ENCODE measurements around the gene SALL4.

The SALL4 gene

DNA sequence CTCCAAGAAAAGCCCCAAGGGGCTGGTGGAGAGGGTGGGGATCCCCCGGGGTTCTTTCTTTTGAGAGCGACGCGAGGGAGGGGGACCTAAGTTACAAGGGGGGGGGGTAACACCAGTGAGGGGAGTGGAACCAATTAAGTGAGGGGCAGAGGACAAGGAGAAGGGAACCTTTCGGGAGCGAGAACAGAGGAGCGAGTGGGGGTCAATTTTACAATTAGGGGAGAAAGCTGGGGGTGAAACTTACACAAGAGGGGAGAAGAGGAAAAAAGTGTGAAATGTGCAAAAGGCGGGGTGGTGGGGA lies 548 bp downstream of the SALL4 start:
- Histone ChIP-seq H3K9ac (ENCODE audit: low read length in 2 of 2) (no peak overlapping the region), H3K4me1 (ENCODE audit: control insufficient read depth, insufficient read depth, low read length) (peaks cover 16% of the 10 kb centered on the region), H3K27ac (ENCODE audit: low read length) (no peak overlapping the region), H3K36me3 (ENCODE audit: control insufficient read depth in 2 of 2, insufficient read depth in 2 of 2, low read length in 2 of 2) (no peaks in the 10 kb centered on the region), H3K27me3 (ENCODE audit: control insufficient read depth in 1 of 2, insufficient read depth in 2 of 2, low read length in 2 of 2) (peaks cover 25 to 45% of the 10 kb centered on the region in 2 donors), H3K9me3 (ENCODE audit: control insufficient read depth in 2 of 2, low read length in 2 of 2) (no peaks in the 10 kb centered on the region), H3K4me3 (ENCODE audit: low read length in 2 of 2) (no peak overlapping the region)

DNA sequence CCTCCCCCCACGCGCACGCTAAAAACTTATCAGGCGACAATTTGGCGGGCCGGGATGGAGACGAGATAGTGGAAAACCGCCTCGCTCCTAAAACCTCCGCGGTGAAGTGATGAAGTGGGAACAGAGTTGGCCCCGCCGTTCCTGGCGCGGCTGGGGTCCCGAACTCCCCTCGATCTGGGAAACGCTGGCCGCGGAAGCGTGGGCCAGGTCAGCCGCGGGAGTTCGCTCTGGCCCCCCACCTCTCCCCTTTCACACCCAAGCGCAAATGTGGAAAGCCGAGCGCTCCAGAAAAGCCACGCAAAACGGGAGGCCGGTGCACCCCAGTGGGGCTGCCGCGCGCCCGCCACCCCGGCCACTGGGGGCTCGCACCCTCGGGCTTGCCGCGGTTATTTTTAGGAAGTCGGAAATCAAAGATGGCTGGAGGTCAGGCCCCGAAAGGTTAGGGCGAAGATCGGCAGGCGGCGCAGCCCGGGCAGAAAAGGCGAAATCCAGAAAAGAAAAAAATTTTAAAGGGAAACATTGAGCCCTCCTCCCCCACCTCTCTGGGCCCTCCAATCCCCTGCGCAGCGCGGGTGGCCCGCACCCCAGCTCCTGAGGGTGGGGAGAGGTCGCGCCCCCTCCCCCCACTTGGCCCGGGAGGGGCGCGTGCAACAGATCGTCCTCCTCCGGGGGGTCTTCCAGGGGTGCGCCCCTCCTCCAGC lies 1.0 kb downstream of the SALL4 start:
- no peak overlapping the region for H3K9ac ChIP-seq (ENCODE audit: low read length in 2 of 2)
- H3K27ac ChIP-seq (ENCODE audit: low read length): no peak overlapping the region
- H3K27me3 ChIP-seq (ENCODE audit: control insufficient read depth in 1 of 2, insufficient read depth in 2 of 2, low read length in 2 of 2): peaks cover 25 to 45% of the 10 kb centered on the region in 2 donors
- peaks cover 16% of the 10 kb centered on the region for H3K4me1 ChIP-seq (ENCODE audit: control insufficient read depth, insufficient read depth, low read length)
- no peaks in the 10 kb centered on the region for H3K9me3 ChIP-seq (ENCODE audit: control insufficient read depth in 2 of 2, low read length in 2 of 2)
- peak overlapping the region; percentile 58 to 59 for H3K4me3 ChIP-seq (ENCODE audit: low read length in 2 of 2)
- H3K36me3 ChIP-seq (ENCODE audit: control insufficient read depth in 2 of 2, insufficient read depth in 2 of 2, low read length in 2 of 2): no peaks in the 10 kb centered on the region

DNA sequence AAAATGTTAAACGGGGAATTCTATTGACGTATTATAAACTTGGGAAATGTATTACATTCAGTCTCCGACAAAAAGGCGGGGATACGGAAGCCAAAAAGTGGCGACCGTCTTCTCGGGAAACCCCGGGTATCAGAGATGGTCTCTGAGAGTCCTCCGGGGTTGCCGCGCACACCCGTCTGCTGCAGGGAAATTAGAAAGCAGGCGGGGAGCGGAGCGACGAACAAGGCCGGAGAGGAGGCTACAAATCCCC lies 1.5 kb downstream of the SALL4 start:
- Histone ChIP-seq H3K4me3 (ENCODE audit: low read length in 2 of 2) (peak overlapping the region; percentile 58 to 59), H3K27ac (ENCODE audit: low read length) (no peak overlapping the region), H3K9me3 (ENCODE audit: control insufficient read depth in 2 of 2, low read length in 2 of 2) (no peaks in the 10 kb centered on the region), H3K4me1 (ENCODE audit: control insufficient read depth, insufficient read depth, low read length) (peaks cover 16% of the 10 kb centered on the region), H3K27me3 (ENCODE audit: control insufficient read depth in 1 of 2, insufficient read depth in 2 of 2, low read length in 2 of 2) (peaks cover 25 to 45% of the 10 kb centered on the region in 2 donors), H3K9ac (ENCODE audit: low read length in 2 of 2) (no peak overlapping the region), H3K36me3 (ENCODE audit: control insufficient read depth in 2 of 2, insufficient read depth in 2 of 2, low read length in 2 of 2) (no peaks in the 10 kb centered on the region)

DNA sequence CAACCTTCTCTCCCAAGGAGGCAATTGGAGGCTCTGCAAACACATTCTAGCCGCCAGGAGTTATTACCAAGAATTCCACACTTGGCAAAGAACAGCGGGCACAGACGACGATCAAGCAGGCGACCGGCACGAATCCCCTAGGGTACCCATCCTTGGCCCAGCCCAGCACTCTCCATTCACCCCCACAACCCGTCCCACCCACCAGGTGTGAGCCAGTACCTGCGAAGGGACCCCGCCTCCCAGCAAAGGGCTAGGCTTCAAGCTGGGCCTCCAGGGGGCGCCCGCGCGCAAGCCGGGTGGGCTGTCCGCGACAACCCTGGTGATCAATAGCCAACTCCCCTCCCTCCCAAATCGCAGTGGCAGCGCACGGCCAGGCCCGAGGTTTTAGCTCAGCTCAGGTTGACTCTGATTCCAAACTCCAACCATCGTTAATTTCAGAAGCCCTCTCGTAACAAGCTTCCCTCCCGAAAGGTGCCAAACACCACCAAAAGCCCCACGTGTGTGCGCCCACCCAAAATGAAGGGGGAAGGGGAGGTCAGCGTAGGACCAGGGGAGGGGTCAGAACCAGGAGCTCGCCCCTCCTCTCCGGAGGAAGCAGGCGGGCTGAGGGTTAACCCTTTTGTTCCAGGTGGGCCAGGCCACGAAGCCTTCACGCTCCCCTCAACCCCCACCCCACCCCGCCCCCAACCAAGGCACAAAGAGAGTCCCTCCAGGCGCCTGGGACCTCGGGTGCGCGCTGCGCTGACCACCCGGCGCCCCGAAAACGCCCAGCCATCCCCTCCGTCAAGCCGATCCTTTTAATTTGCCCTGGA lies 2.1 kb downstream of the SALL4 start:
- H3K4me3 ChIP-seq (ENCODE audit: low read length in 2 of 2): peak overlapping the region; percentile 58 to 59
- no peaks in the 10 kb centered on the region for H3K9me3 ChIP-seq (ENCODE audit: control insufficient read depth in 2 of 2, low read length in 2 of 2)
- peaks cover 25 to 45% of the 10 kb centered on the region in 2 donors for H3K27me3 ChIP-seq (ENCODE audit: control insufficient read depth in 1 of 2, insufficient read depth in 2 of 2, low read length in 2 of 2)
- no peak overlapping the region for H3K9ac ChIP-seq (ENCODE audit: low read length in 2 of 2)
- H3K4me1 ChIP-seq (ENCODE audit: control insufficient read depth, insufficient read depth, low read length): peaks cover 16% of the 10 kb centered on the region
- H3K27ac ChIP-seq (ENCODE audit: low read length): no peak overlapping the region
- no peaks in the 10 kb centered on the region for H3K36me3 ChIP-seq (ENCODE audit: control insufficient read depth in 2 of 2, insufficient read depth in 2 of 2, low read length in 2 of 2)

DNA sequence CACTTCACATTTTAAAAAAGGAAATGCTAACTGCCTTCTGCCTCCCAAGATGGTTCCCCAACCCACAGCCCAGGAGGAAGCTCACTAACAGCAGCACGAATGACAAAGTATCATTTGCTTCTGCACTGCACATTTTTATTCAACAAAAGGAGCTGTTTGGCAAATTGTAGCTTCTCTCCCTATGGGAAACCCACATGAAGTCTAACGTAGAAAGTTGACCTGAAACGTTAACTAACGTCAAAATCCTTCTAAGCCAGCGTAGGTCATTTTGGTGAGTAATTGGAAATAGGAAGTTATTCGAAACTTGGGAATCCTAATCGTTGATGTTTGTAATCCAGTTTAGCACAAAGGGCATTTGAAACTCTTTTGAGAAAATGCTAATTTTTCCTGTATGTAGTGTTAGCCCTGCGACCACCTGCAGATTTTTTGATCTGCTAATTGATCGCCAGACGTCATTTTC lies 2.9 kb downstream of the SALL4 start:
- H3K9ac ChIP-seq (ENCODE audit: low read length in 2 of 2): no peak overlapping the region
- no peaks in the 10 kb centered on the region for H3K9me3 ChIP-seq (ENCODE audit: control insufficient read depth in 2 of 2, low read length in 2 of 2)
- no peak overlapping the region for H3K27ac ChIP-seq (ENCODE audit: low read length)
- H3K36me3 ChIP-seq (ENCODE audit: control insufficient read depth in 2 of 2, insufficient read depth in 2 of 2, low read length in 2 of 2): no peaks in the 10 kb centered on the region
- H3K27me3 ChIP-seq (ENCODE audit: control insufficient read depth in 1 of 2, insufficient read depth in 2 of 2, low read length in 2 of 2): peaks cover 25 to 45% of the 10 kb centered on the region in 2 donors
- peak overlapping the region in 1 of 2 donors; percentile 47 for H3K4me3 ChIP-seq (ENCODE audit: low read length in 2 of 2)
- peaks cover 16% of the 10 kb centered on the region for H3K4me1 ChIP-seq (ENCODE audit: control insufficient read depth, insufficient read depth, low read length)

DNA sequence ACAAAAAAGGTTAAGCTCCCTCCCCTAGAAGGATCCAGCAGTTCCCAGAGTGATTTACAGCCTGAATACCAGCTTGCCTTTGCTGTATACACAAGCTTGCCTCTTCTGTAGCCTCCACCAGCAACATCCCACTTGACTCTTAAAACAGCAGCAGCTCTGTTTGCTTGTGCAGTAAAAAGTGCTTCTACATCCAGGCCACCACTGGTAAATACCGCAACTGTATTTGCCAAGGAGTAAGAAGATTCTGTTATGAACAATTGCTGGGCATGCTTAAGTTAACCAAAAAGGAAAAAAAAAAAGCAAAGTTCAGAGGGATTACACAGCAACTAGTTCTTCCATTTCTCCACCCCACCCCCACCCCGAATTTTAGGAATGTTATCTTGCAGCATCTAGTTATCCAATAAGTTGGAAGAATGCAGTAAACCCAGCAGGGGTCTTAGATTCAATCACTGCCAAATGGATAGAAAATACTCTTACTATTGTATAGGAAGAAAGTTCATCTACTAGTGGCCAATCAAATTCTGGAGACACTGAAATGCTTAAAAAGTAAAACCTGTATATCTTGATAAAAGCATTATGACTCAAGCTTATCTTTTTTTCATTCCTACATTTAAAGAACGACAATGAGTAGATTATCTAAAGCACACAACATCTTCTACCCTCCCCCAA lies 4.8 kb downstream of the SALL4 start:
- Histone ChIP-seq H3K27ac (ENCODE audit: low read length) (no peak overlapping the region), H3K9me3 (ENCODE audit: control insufficient read depth in 2 of 2, low read length in 2 of 2) (no peaks in the 10 kb centered on the region), H3K4me1 (ENCODE audit: control insufficient read depth, insufficient read depth, low read length) (peaks cover 16% of the 10 kb centered on the region), H3K36me3 (ENCODE audit: control insufficient read depth in 2 of 2, insufficient read depth in 2 of 2, low read length in 2 of 2) (no peaks in the 10 kb centered on the region), H3K4me3 (ENCODE audit: low read length in 2 of 2) (no peak overlapping the region), H3K9ac (ENCODE audit: low read length in 2 of 2) (no peak overlapping the region), H3K27me3 (ENCODE audit: control insufficient read depth in 1 of 2, insufficient read depth in 2 of 2, low read length in 2 of 2) (peaks cover 26 to 44% of the 10 kb centered on the region in 2 donors)

DNA sequence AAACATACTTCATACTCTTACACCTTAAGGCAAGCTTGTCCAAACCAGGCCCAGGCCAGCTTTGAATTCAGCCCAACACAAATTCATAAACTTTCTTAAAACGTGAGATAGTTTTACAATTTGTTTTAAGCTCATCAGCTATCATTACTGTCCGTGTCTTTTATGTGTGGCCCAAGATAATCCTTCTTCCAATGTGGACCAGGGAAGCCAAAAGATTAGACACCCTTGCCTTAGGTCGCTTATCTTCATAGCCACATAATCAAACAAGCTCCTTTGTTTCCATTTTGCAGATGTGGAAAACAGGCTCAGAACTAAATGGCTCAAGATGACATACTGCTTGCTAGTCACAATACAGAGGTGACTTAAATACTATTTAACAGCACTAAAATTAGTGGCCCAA lies 6.0 kb downstream of the SALL4 start:
- H3K4me1 ChIP-seq (ENCODE audit: control insufficient read depth, insufficient read depth, low read length): peaks cover 12% of the 10 kb centered on the region
- no peak overlapping the region for H3K4me3 ChIP-seq (ENCODE audit: low read length in 2 of 2)
- no peak overlapping the region for H3K27ac ChIP-seq (ENCODE audit: low read length)
- H3K36me3 ChIP-seq (ENCODE audit: control insufficient read depth in 2 of 2, insufficient read depth in 2 of 2, low read length in 2 of 2): no peaks in the 10 kb centered on the region
- H3K9me3 ChIP-seq (ENCODE audit: control insufficient read depth in 2 of 2, low read length in 2 of 2): no peaks in the 10 kb centered on the region
- H3K27me3 ChIP-seq (ENCODE audit: control insufficient read depth in 1 of 2, insufficient read depth in 2 of 2, low read length in 2 of 2): peaks cover 22 to 34% of the 10 kb centered on the region in 2 donors
- H3K9ac ChIP-seq (ENCODE audit: low read length in 2 of 2): no peak overlapping the region

DNA sequence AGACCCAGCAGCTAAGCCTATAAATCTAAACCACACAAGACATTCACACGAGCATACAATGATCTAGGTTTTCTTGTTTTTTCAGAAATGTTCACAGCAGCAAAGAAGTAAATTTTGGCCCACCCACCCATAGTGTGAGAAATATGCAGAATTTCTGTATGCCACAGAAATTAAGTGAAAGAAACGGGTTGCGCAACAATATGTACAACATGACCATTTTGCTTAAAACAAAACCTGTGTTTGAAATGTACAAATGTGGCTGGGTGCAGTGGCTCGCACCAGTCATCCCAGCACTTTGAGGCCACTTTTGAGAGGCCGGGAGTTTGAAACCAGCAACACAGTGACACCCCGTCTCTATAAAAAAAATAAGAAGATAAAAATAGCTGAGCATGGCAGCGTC lies 9.4 kb downstream of the SALL4 start:
- Histone ChIP-seq H3K4me1 (ENCODE audit: control insufficient read depth, insufficient read depth, low read length) (no peaks in the 10 kb centered on the region), H3K27me3 (ENCODE audit: control insufficient read depth in 1 of 2, insufficient read depth in 2 of 2, low read length in 2 of 2) (peaks cover under 1 to 2% of the 10 kb centered on the region in 2 donors), H3K9me3 (ENCODE audit: control insufficient read depth in 2 of 2, low read length in 2 of 2) (no peaks in the 10 kb centered on the region), H3K36me3 (ENCODE audit: control insufficient read depth in 2 of 2, insufficient read depth in 2 of 2, low read length in 2 of 2) (no peaks in the 10 kb centered on the region), H3K27ac (ENCODE audit: low read length) (no peak overlapping the region), H3K9ac (ENCODE audit: low read length in 2 of 2) (no peak overlapping the region), H3K4me3 (ENCODE audit: low read length in 2 of 2) (no peak overlapping the region)

DNA sequence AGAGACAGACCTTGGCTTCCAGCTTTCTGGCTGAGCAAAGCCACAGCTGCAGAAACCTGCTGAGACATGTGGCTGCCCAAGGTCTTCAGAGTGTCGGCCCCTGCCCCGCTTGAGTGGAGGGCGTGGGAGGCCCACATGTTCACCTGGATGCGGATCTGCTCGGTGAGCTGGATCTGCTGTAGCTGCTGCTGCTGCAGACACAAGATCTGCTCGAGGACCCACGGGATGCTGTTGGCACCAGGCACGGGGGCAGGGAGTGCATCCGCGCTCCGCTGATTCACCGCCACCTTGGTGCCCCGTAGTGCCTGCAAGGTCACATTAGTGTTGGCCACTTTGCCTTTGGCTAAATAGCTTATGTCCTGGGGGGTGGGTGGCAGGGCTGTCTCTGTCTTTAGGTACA lies 10.7 kb downstream of the SALL4 start:
- H3K27ac ChIP-seq (ENCODE audit: low read length): no peak overlapping the region
- H3K4me1 ChIP-seq (ENCODE audit: control insufficient read depth, insufficient read depth, low read length): no peaks in the 10 kb centered on the region
- no peak overlapping the region for H3K4me3 ChIP-seq (ENCODE audit: low read length in 2 of 2)
- H3K9ac ChIP-seq (ENCODE audit: low read length in 2 of 2): no peak overlapping the region
- no peaks in the 10 kb centered on the region for H3K36me3 ChIP-seq (ENCODE audit: control insufficient read depth in 2 of 2, insufficient read depth in 2 of 2, low read length in 2 of 2)
- no peaks in the 10 kb centered on the region for H3K9me3 ChIP-seq (ENCODE audit: control insufficient read depth in 2 of 2, low read length in 2 of 2)
- H3K27me3 ChIP-seq (ENCODE audit: control insufficient read depth in 1 of 2, insufficient read depth in 2 of 2, low read length in 2 of 2): peaks cover 0 to 2% of the 10 kb centered on the region in 2 donors

DNA sequence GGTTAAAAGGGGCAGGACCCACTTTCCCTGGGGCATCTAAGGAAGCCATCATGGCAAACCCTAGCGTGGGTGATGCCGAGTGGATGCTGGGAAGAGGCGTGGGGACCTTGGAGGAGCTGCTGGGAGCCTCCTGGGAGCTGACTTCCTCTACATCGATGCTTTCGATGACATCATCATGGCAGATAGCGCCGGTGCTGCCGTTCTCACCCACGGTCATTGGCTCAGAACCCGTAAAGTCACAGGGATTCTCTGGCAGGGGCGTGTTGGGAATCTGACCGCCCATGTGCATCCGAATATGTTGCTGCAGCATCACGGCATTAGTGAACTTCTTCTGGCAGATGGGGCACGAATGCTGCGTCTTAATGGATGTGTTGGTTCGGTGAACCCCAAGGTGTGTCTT lies 12.1 kb downstream of the SALL4 start:
- Histone ChIP-seq H3K27ac (ENCODE audit: low read length) (no peak overlapping the region), H3K27me3 (ENCODE audit: control insufficient read depth in 1 of 2, insufficient read depth in 2 of 2, low read length in 2 of 2) (peaks cover 0 to 2% of the 10 kb centered on the region in 2 donors), H3K9me3 (ENCODE audit: control insufficient read depth in 2 of 2, low read length in 2 of 2) (no peaks in the 10 kb centered on the region), H3K4me3 (ENCODE audit: low read length in 2 of 2) (no peak overlapping the region), H3K36me3 (ENCODE audit: control insufficient read depth in 2 of 2, insufficient read depth in 2 of 2, low read length in 2 of 2) (no peaks in the 10 kb centered on the region), H3K4me1 (ENCODE audit: control insufficient read depth, insufficient read depth, low read length) (no peaks in the 10 kb centered on the region), H3K9ac (ENCODE audit: low read length in 2 of 2) (no peak overlapping the region)

DNA sequence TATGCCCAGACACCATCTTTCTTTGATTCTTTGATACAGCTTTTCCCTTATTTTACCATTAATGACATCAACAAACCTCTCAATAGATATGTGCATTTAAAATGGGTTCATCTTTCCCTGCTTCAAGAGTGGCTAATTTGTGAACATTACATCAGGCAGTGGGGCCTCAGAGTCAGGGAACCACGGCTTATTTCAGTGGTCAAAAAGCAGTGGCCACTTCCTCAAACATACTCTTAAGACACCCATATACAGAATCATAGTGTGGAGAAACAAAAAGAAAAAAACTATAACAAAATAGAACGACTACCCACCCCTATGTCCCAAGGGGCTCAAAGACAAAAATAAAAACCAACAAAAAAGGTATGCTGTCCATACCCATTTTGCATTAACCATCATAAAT lies 12.9 kb downstream of the SALL4 start:
- no peak overlapping the region for H3K27ac ChIP-seq (ENCODE audit: low read length)
- no peaks in the 10 kb centered on the region for H3K9me3 ChIP-seq (ENCODE audit: control insufficient read depth in 2 of 2, low read length in 2 of 2)
- H3K36me3 ChIP-seq (ENCODE audit: control insufficient read depth in 2 of 2, insufficient read depth in 2 of 2, low read length in 2 of 2): no peaks in the 10 kb centered on the region
- H3K4me1 ChIP-seq (ENCODE audit: control insufficient read depth, insufficient read depth, low read length): no peaks in the 10 kb centered on the region
- H3K4me3 ChIP-seq (ENCODE audit: low read length in 2 of 2): no peak overlapping the region
- H3K27me3 ChIP-seq (ENCODE audit: control insufficient read depth in 1 of 2, insufficient read depth in 2 of 2, low read length in 2 of 2): peaks cover 0 to 2% of the 10 kb centered on the region in 2 donors
- no peak overlapping the region for H3K9ac ChIP-seq (ENCODE audit: low read length in 2 of 2)

All from stomach smooth muscle (tissue), 2 donors.